PC-3 (cell line): ENCODE results near the gene ASCC2.

ENCODE experiments used
- CTCF ChIP-seq: fragments of 300-600 bp; sonication (generic); conservative IDR thresholded peaks from 2 replicates; pipeline ENCODE4 v1.5.1; 2017; ENCODE audit warnings: antibody characterized with exemption, low read depth, mild to moderate bottlenecking, low read length
- EZH2 ChIP-seq: fragments of 300-600 bp; sonication (generic); IDR thresholded peaks from one replicate; pipeline ENCODE4 v1.6.1; 2017; ENCODE audit warnings: antibody characterized with exemption, mild to moderate bottlenecking, low read length; ENCODE audit not compliant: unreplicated experiment

- TF ChIP-seq CTCF: no peak
- TF ChIP-seq EZH2: no peak
These were observed 11.0 kb downstream of the ASCC2 start for GRCh38 chr22:29827091-29827490.
